Skin of body (tissue), 2 donors: ENCODE measurements around the gene DHX15. TPM values are rescaled to one million over a fixed set of nuclear protein-coding genes. Genes with fewer than 3 reads are reported as not detected.
A peak's percentile ranks its signal among the peaks of the same experiment; 100 is the strongest.

Source experiments
- DNase-seq: peaks from one replicate; lab custom pipeline; 2025; lab: John Stamatoyannopoulos, UW
- total RNA-seq: library from RNA; depleted of rRNA; stranded (reverse); fragments of >200 nt; gene quantifications from one replicate; pipeline ENCODE4 v1.2.3, GENCODE V29; 2014

Gene DHX15
- total RNA-seq, 1 donor from 2014 or later, result 187 TPM

GRCh38 chr4:24583451-24584210 lies 723 bp downstream of the DHX15 start:
- peak; percentile 67 for DNase-seq

- peak; percentile 50 for DNase-seq
These were observed 2.0 kb downstream of the DHX15 start for GRCh38 chr4:24582235-24582832.

- DNase-seq, result no peak
These were observed 6.0 kb downstream of the DHX15 start for GRCh38 chr4:24578364-24578763.

GRCh38 chr4:24576276-24576675 lies 8.1 kb downstream of the DHX15 start:
- no peak for DNase-seq

- DNase-seq, result no peak
These were observed 10.1 kb downstream of the DHX15 start for GRCh38 chr4:24574236-24574635.

- no peak for DNase-seq
These were observed 10.8 kb downstream of the DHX15 start for GRCh38 chr4:24573582-24573981.

GRCh38 chr4:24570574-24571236 lies 13.6 kb downstream of the DHX15 start:
- no peak for DNase-seq

- no peak for DNase-seq
These were observed 14.2 kb downstream of the DHX15 start for GRCh38 chr4:24570172-24570571.

- no peak for DNase-seq
These were observed 14.7 kb downstream of the DHX15 start for GRCh38 chr4:24569662-24570061.

- DNase-seq, result no peak
These were observed 15.9 kb downstream of the DHX15 start for GRCh38 chr4:24568425-24568824.

- no peak for DNase-seq
These were observed 19.3 kb downstream of the DHX15 start for GRCh38 chr4:24565054-24565453.

- no peak for DNase-seq
These were observed 19.9 kb downstream of the DHX15 start for GRCh38 chr4:24564488-24564887.

- DNase-seq, result no peak
These were observed 22.8 kb downstream of the DHX15 start for GRCh38 chr4:24561438-24562139.

GRCh38 chr4:24560868-24561368 lies 23.4 kb downstream of the DHX15 start:
- DNase-seq, result peak; percentile 46

GRCh38 chr4:24559889-24560288 lies 24.5 kb downstream of the DHX15 start:
- DNase-seq, result no peak

- no peak for DNase-seq
These were observed 25.1 kb downstream of the DHX15 start for GRCh38 chr4:24559032-24559821.

GRCh38 chr4:24557026-24558025 lies 27.0 kb downstream of the DHX15 start:
- no peak for DNase-seq

- no peak for DNase-seq
These were observed 32.7 kb downstream of the DHX15 start for GRCh38 chr4:24551492-24552289.
